C4-2B (cell line): ENCODE results near the gene NT5C3A.
"Not testable (repeated sequence)": the region's sequence is repeated elsewhere in the genome, so short reads cannot be mapped to it uniquely, and the experiment has no call there.

Experiments
- H3K27ac ChIP-seq: fragments of 450-650 bp; 2 replicates; pipeline ENCODE4 v1.5.1; 2017
- CTCF ChIP-seq: fragments of 450-650 bp; conservative IDR thresholded peaks from 2 replicates; pipeline ENCODE4 v1.5.1; 2017; ENCODE audit warnings: mild to moderate bottlenecking
- ZFX ChIP-seq: fragments of 450-650 bp; IDR thresholded peaks from 2 replicates; pipeline ENCODE4 v1.6.1; 2017

The NT5C3A gene

GRCh38 chr7:33039903-33040292, 22.7 kb downstream of the NT5C3A start:
- TF ChIP-seq ZFX: no peak
- TF ChIP-seq CTCF: no peak
- H3K27ac ChIP-seq: no peak overlapping the region

GRCh38 chr7:33039257-33039902, 23.2 kb downstream of the NT5C3A start:
- H3K27ac ChIP-seq: no peak overlapping the region
- TF ChIP-seq ZFX: no peak
- TF ChIP-seq CTCF: no peak

DNA sequence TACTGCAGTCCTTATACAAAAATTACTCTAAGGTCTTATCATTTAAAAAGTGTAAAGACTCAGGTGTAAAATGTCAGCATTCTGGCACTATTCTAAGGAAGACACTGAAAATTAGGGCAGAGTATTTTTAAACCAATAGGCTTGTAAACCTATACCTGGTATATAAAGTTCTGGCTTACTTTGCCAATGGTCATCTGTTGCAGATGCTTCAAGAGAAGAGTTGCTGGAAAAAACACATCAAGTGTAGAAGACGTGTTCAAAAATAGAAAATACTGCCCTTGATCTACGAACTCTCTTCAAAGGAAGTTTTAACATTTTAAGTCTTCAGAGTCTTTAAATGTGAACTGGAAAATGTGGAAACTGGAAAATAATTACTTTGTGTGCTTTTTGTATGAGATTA, 23.9 kb downstream of the NT5C3A start:
- TF ChIP-seq ZFX (no peak), CTCF (no peak)
- H3K27ac ChIP-seq: no peak overlapping the region

- no peak for TF ChIP-seq CTCF
- TF ChIP-seq ZFX: no peak
Measured at GRCh38 chr7:33035776-33036175, 26.8 kb downstream of the NT5C3A start.

GRCh38 chr7:33024189-33024757, 38.3 kb downstream of the NT5C3A start:
- TF ChIP-seq CTCF (no peak), ZFX (no peak)
- H3K27ac ChIP-seq: no peak overlapping the region

More at GRCh38 chr7:33035776-33036175, 26.8 kb downstream of the NT5C3A start:
- H3K27ac ChIP-seq: no peak overlapping the region

DNA sequence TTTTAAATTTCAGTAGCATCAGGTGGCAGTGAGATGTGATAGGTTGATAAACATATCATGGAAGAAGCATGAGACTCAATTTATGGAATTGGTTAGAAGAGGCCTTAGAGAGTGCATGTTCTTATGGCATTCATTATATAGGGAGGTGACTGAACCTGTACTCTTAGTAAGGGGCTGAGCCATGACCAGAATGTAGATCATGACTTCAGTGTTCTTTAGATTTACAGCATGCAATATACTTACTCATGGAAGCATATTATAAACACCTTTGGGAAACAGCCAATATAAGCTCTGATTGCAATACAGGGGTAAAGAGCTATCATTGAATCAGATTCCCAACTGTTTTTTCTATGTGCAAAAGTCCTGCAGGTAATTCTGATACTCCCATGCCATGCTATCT, 50.2 kb downstream of the NT5C3A start:
- TF ChIP-seq CTCF (no peak), ZFX (no peak)
- H3K27ac ChIP-seq: no peak overlapping the region

GRCh38 chr7:33009734-33010133, 52.8 kb downstream of the NT5C3A start:
- no peak overlapping the region for H3K27ac ChIP-seq
- no peak for TF ChIP-seq ZFX
- no peak for TF ChIP-seq CTCF

DNA sequence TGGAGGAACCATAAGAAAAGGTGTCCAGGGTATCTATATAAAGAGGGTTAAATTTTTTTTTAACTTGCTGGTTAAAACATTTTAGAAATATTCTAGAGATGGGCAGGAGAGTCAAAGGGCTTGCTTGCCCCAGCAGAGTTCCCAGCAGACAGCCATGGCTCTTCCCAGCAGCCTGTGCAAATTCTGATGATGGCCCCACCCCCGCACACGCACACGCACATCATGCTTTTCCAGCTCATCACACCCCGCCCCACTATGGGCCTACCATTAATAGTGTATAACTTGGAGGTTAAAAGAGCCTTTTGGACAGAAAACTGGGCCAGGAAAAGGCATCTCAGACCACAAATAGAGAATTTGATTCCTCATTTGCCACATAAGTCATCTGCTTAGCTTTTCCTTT, 56.9 kb downstream of the NT5C3A start:
- H3K27ac ChIP-seq: not testable (repeated sequence)

GRCh38 chr7:33005193-33005592, 57.4 kb downstream of the NT5C3A start:
- H3K27ac ChIP-seq: not testable (repeated sequence)

DNA sequence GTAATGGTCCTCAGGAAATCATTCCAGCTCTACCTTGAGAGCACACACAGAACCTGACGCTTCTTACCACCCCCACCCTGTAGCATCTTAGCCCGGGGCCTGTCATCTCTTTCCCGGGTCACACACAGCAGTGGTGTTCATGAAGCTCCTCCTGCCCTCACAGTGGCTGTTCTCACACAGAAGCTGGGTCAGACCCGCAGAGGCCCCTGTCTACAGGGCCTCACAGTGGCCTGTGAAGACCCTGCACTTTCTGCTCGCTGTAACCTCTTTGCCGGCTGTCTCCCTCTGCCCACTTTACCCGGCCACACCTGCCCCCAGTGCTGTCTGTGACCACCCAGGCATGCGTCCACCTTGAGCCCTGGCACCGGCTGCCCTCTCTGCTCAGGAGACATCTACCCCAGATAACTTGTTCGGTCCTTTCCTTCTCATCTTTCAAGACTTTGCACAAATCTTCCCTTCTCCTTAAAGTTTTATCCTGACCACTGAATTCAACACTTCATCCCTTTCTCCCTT, 58.4 kb downstream of the NT5C3A start:
- not testable (repeated sequence) for H3K27ac ChIP-seq

GRCh38 chr7:33003111-33003510, 59.5 kb downstream of the NT5C3A start:
- not testable (repeated sequence) for H3K27ac ChIP-seq

GRCh38 chr7:32999380-32999779, 63.2 kb downstream of the NT5C3A start:
- not testable (repeated sequence) for H3K27ac ChIP-seq
